A549 treated with ZK216348 at 1 μM for 4 hours (cell line): ENCODE results near the gene FBXL14. TPM values are rescaled to one million over a fixed set of nuclear protein-coding genes. Genes with fewer than 3 reads are reported as not detected.

Experiments used
- total RNA-seq: library from RNA; stranded (reverse); fragments of 200-300 nt; extraction: Qiagen RNA extraction; gene quantifications from 5 replicates; pipeline ENCODE4 v1.2.3, GENCODE V29; 2022; ENCODE audit warnings: low read depth

The FBXL14 gene, protein sequence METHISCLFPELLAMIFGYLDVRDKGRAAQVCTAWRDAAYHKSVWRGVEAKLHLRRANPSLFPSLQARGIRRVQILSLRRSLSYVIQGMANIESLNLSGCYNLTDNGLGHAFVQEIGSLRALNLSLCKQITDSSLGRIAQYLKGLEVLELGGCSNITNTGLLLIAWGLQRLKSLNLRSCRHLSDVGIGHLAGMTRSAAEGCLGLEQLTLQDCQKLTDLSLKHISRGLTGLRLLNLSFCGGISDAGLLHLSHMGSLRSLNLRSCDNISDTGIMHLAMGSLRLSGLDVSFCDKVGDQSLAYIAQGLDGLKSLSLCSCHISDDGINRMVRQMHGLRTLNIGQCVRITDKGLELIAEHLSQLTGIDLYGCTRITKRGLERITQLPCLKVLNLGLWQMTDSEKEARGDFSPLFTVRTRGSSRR
- 5.8 to 13.3 TPM (median 12.8 TPM) in 5 replicates for total RNA-seq

DNA sequence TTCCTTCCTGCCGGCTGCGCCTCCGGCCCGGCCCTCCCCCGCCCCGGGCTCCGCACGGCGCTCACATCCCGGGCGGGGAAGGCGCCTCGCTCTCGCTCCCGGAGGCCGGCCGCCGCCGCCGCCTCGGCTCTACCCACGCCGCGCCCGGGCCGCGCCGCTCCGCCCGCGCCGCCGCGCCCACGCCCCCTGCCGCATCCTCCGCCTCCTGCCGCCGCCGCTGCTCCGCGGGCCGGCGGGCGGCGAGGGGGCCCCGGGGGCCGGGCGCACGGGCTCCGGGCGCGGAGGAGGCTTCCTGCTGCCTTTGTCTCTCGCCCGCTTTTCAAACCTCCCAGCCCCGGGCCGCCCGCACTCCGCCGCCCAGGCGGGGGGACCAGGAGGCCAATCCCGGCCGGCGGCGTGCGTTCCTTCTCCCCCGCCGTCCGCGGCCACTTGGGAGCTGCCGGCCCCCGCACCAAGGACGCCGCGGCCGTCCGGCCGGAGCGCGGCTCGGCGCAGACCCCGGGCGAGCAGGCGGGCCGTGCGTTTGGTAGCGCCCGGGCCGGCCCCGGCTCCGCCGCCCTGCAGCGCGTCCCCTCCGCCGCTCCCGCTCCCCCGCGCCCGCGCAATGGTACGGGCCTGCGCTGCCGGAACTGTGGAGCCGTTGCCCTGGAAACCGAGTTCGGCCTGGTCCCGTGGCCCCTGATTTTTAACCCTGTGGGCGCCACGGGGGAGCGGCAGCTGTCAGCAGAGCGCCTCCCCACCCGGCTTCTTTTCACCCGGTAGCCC lies at the start of gene FBXL14:
Gene FBXL14, minus strand, starts transcription at position 321 of the 765 bp plus-strand sequence. CDS start 515 bp downstream, outside the sequence.

DNA sequence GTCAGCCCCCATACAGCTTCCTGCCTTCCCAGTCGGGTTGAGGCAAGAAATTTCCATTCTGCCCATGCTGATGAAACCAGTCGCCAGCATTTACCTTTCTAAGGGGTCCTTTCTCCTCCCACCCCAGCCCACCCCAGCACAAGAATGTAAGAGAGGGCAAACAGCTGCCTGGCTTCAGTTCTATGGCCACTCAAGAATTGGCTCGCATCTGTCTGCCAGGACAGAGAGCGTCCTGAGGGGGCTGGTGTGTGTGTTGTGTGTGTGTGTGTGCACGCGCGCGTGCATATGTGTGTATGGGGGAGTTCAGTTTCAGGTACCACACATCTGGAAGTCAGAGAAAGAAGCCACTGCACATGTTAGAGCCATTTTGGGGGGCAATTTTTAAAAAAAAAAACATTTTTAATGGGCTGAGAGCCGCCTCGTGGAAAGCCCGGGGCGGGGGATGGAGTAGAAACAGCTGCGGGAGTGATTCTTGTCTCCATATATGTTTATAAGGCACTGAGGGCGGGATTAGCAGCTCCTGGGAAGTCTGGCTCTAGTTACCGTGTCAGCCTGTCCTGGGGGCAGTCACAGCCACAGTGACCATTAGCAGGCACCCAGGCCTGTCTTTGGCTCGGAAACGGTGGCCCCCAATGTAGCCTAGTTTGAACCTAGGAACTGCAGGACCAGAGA lies 34.4 kb upstream of the FBXL14 start, which contains the start of gene WNT5B:
Gene WNT5B, plus strand, starts transcription at position 566 of the 672 bp plus-strand sequence. CDS start 2,124 bp downstream, outside the sequence.

Other genes with a start within 250 kb of the FBXL14 start
- 0.95 to 4.2 TPM (median 2.4 TPM) in 5 replicates for gene WNT5B, start 34.6 kb upstream of the FBXL14 start, total RNA-seq
- 47.5 to 58.0 TPM (median 53.5 TPM) in 5 replicates for gene ADIPOR2, start 96.5 kb upstream of the FBXL14 start, total RNA-seq
- not detected in 5 replicates for gene LRTM2, start 226.0 kb upstream of the FBXL14 start, total RNA-seq